Neural progenitor cell (in vitro differentiated cells): ENCODE data around the gene SEC61A1. TPM values are rescaled to one million over a fixed set of nuclear protein-coding genes. Genes with fewer than 3 reads are reported as not detected.

Source experiments
- DNase-seq: peaks from one replicate; pipeline ENCODE4 v3.0.0-alpha.2; 2016; ENCODE audit warnings: low spot score
- H2AFZ ChIP-seq: fragments of 200-600 bp; sonication (generic); replicated peaks from 2 replicates; pipeline ENCODE4 v1.6.1; 2016; ENCODE audit warnings: antibody characterized with exemption
- H3F3A ChIP-seq: fragments of 200-600 bp; sonication (generic); 2 replicates; pipeline ENCODE4 v1.6.1; 2016; ENCODE audit warnings: antibody characterized with exemption, low read depth
- H3K27ac ChIP-seq: fragments of 200-600 bp; sonication (generic); 2 replicates; pipeline ENCODE4 v1.5.1; 2016; ENCODE audit warnings: mild to moderate bottlenecking
- H3K27me3 ChIP-seq: fragments of 200-600 bp; sonication (generic); 2 replicates; pipeline ENCODE4 v1.6.1; 2016; ENCODE audit warnings: mild to moderate bottlenecking, moderate library complexity
- H3K36me3 ChIP-seq: fragments of 200-600 bp; sonication (generic); 2 replicates; pipeline ENCODE4 v1.5.1; 2016
- H3K4me1 ChIP-seq: fragments of 200-600 bp; sonication (generic); 2 replicates; pipeline ENCODE4 v1.6.1; 2016; ENCODE audit warnings: mixed run types
- H3K4me2 ChIP-seq: fragments of 200-600 bp; sonication (generic); 2 replicates; pipeline ENCODE4 v1.6.1; 2016
- H3K4me3 ChIP-seq: fragments of 200-600 bp; sonication (generic); 2 replicates; pipeline ENCODE4 v1.5.1; 2016
- H3K79me2 ChIP-seq: fragments of 200-600 bp; sonication (generic); 2 replicates; pipeline ENCODE4 v1.6.1; 2016; ENCODE audit warnings: low read depth
- H3K9ac ChIP-seq: fragments of 200-600 bp; sonication (generic); 2 replicates; pipeline ENCODE4 v1.6.1; 2016
- H3K9me3 ChIP-seq: fragments of 200-600 bp; sonication (generic); 2 replicates; pipeline ENCODE4 v1.5.1; 2016; ENCODE audit warnings: low read depth
- H4K20me1 ChIP-seq: fragments of 200-600 bp; sonication (generic); 2 replicates; pipeline ENCODE4 v1.6.1; 2016; ENCODE audit warnings: low read depth
- H3K27ac Mint-ChIP-seq: 3 replicates; pipeline ENCODE4 v1.8.0; 2021; ENCODE audit warnings: mixed read lengths
- H3K27me3 Mint-ChIP-seq: 2 replicates; pipeline ENCODE4 v1.8.0; 2022; ENCODE audit warnings: low read depth, mild to moderate bottlenecking, inconsistent platforms, moderate library complexity, mixed read lengths; ENCODE audit not compliant: insufficient read depth
- H3K36me3 Mint-ChIP-seq: 3 replicates; pipeline ENCODE4 v1.8.0; 2021; ENCODE audit warnings: mixed read lengths
- H3K4me1 Mint-ChIP-seq: 3 replicates; pipeline ENCODE4 v1.8.0; 2021; ENCODE audit warnings: mixed read lengths
- H3K4me3 Mint-ChIP-seq: 3 replicates; pipeline ENCODE4 v1.8.0; 2021; ENCODE audit warnings: mild to moderate bottlenecking, moderate library complexity, mixed read lengths
- H3K9me3 Mint-ChIP-seq: 3 replicates; pipeline ENCODE4 v1.8.0; 2020; ENCODE audit warnings: mixed read lengths
- CTCF ChIP-seq: fragments of 200-600 bp; sonication (generic); IDR thresholded peaks from 2 replicates; pipeline ENCODE4 v1.5.1; 2017; ENCODE audit warnings: antibody characterized with exemption, mild to moderate bottlenecking
- EZH2 ChIP-seq: fragments of 200-600 bp; sonication (generic); IDR thresholded peaks from 2 replicates; pipeline ENCODE4 v1.6.1; 2017; ENCODE audit warnings: antibody characterized with exemption, mild to moderate bottlenecking, moderate library complexity
- EZH2phosphoT487 ChIP-seq: fragments of 200-600 bp; sonication (generic); IDR thresholded peaks from 2 replicates; pipeline ENCODE4 v1.6.1; 2017; ENCODE audit warnings: antibody characterized with exemption
- total RNA-seq: library from RNA; depleted of rRNA; stranded (reverse); fragments of >200 nt; gene quantifications from 2 replicates; pipeline ENCODE4 v1.2.3, GENCODE V29; 2015; ENCODE audit warnings: low replicate concordance

The SEC61A1 gene
- total RNA-seq, 1 donor from 2014 or later, result 79.1 TPM

- DNase-seq, result no peak
- no peaks in the 10 kb centered on the region for H3K79me2 ChIP-seq
- H3K4me1 Mint-ChIP-seq, result peaks cover 6% of the 10 kb centered on the region
- H2AFZ ChIP-seq, result no peak overlapping the region
- H3K9ac ChIP-seq, result no peak overlapping the region
- H3F3A ChIP-seq, result peaks cover 11% of the 10 kb centered on the region
- no peak overlapping the region for H3K4me3 ChIP-seq
- H3K36me3 ChIP-seq, result no peaks in the 10 kb centered on the region
- no peaks in the 10 kb centered on the region for H3K9me3 Mint-ChIP-seq
- no peak overlapping the region for H3K4me3 Mint-ChIP-seq
- H3K27me3 Mint-ChIP-seq, result peaks cover 8% of the 10 kb centered on the region
- H3K27ac ChIP-seq, result no peak overlapping the region
- TF ChIP-seq EZH2phosphoT487 (no peak), CTCF (no peak), EZH2 (no peak)
- H4K20me1 ChIP-seq, result peaks cover 41% of the 10 kb centered on the region
- H3K27ac Mint-ChIP-seq, result no peak overlapping the region
- H3K9me3 ChIP-seq, result no peaks in the 10 kb centered on the region
- peaks cover 25% of the 10 kb centered on the region for H3K27me3 ChIP-seq
- no peak overlapping the region for H3K4me2 ChIP-seq
- H3K36me3 Mint-ChIP-seq, result peaks cover 14% of the 10 kb centered on the region
- H3K4me1 ChIP-seq, result peaks cover 20% of the 10 kb centered on the region
Observed at GRCh38 chr3:128078322-128078721, 26.1 kb downstream of the SEC61A1 start.

GRCh38 chr3:128078875-128079274 lies 26.6 kb downstream of the SEC61A1 start:
- no peak for DNase-seq
- Histone ChIP-seq H3K9ac (no peak overlapping the region), H3K4me3 (no peak overlapping the region), H3K4me1 (peaks cover 20% of the 10 kb centered on the region), H3K27ac (no peak overlapping the region), H3F3A (peaks cover 11% of the 10 kb centered on the region), H3K27me3 (peaks cover 25% of the 10 kb centered on the region), H3K79me2 (no peaks in the 10 kb centered on the region), H3K9me3 (no peaks in the 10 kb centered on the region), H4K20me1 (peaks cover 35% of the 10 kb centered on the region), H3K36me3 (no peaks in the 10 kb centered on the region), H3K4me2 (no peak overlapping the region), H2AFZ (no peak overlapping the region)
- Mint-ChIP-seq H3K4me3 (no peak overlapping the region), H3K4me1 (peaks cover 6% of the 10 kb centered on the region), H3K9me3 (no peaks in the 10 kb centered on the region), H3K27ac (no peak overlapping the region), H3K36me3 (peaks cover 14% of the 10 kb centered on the region), H3K27me3 (peaks cover 8% of the 10 kb centered on the region)
- TF ChIP-seq EZH2 (no peak), EZH2phosphoT487 (no peak), CTCF (no peak)

- Mint-ChIP-seq H3K9me3 (no peaks in the 10 kb centered on the region), H3K36me3 (peaks cover 17% of the 10 kb centered on the region)
Observed at GRCh38 chr3:128079823-128080222, 27.6 kb downstream of the SEC61A1 start.

More at GRCh38 chr3:128079823-128080222, 27.6 kb downstream of the SEC61A1 start:
- H3K4me1 ChIP-seq, result peaks cover 20% of the 10 kb centered on the region
- no peak overlapping the region for H2AFZ ChIP-seq
- Mint-ChIP-seq H3K27me3 (peaks cover 8% of the 10 kb centered on the region), H3K27ac (no peak overlapping the region), H3K4me3 (no peak overlapping the region), H3K4me1 (peaks cover 4% of the 10 kb centered on the region)
- peaks cover 25% of the 10 kb centered on the region for H3K27me3 ChIP-seq
- no peaks in the 10 kb centered on the region for H3K36me3 ChIP-seq
- H3K9me3 ChIP-seq, result no peaks in the 10 kb centered on the region
- DNase-seq, result no peak
- H3K9ac ChIP-seq, result no peak overlapping the region
- TF ChIP-seq CTCF (no peak), EZH2 (no peak), EZH2phosphoT487 (no peak)
- H3K4me2 ChIP-seq, result no peak overlapping the region
- H3F3A ChIP-seq, result peaks cover 11% of the 10 kb centered on the region
- H3K4me3 ChIP-seq, result no peak overlapping the region
- H3K79me2 ChIP-seq, result no peaks in the 10 kb centered on the region
- peaks cover 29% of the 10 kb centered on the region for H4K20me1 ChIP-seq
- H3K27ac ChIP-seq, result no peak overlapping the region
